DMS114 treated with DMSO at 0.1 percent for 48 hours (cell line): Measurements from ENCODE around the gene TGM2.
"Not testable (repeated sequence)": the region's sequence is repeated elsewhere in the genome, so short reads cannot be mapped to it uniquely, and the experiment has no call there.

Source experiments
- DNase-seq: peaks from one replicate; lab custom pipeline; 2025; ENCODE audit not compliant: unreplicated experiment; lab: John Stamatoyannopoulos, UW

Gene TGM2

GRCh38 chr20:38117205-38117604 is 47.9 kb downstream of the TGM2 start:
- DNase-seq = no peak

- DNase-seq = no peak
Measured at GRCh38 chr20:38116409-38117165, 48.5 kb downstream of the TGM2 start.

DNA sequence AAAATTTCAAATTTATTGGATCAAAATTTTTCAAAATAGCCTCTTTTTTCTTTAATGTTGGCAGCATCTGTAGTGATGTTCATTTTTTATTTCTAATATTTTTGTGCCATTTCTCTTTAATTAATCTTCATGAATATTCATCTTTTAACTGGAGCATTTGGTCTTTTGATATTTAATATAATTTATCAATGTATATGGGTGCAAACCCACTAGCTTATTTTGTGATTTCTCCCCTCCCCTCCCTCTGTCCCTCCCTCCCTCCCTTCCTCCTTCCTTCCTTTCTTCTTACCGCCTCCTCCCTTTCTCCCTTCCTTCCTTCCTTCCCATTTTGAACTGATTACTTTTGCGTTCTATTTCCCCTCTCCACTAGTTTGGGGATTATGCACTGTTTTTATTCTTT is 49.2 kb downstream of the TGM2 start:
- no peak for DNase-seq

GRCh38 chr20:38115205-38115604 is 49.9 kb downstream of the TGM2 start:
- DNase-seq = no peak

DNA sequence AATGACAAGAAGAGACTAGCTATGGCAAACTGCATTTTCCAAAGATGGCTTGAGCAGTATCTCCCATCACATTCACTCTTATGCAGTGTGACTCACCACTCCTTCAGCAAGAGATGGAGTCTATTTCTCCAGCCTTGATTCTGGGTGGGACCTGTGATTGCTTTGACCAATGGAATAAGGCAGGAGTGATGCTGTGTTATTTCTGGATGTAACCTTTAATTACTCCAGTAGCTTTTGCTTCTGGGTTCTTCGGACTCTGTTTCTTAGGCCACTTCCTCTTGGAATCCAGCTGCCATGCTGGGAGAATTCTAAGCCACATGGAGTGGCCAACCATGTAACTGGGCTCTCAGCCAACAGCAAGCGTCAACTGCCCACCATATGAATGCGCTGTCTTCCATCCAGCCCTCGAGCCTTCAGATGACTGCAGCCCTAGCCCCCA is 50.7 kb downstream of the TGM2 start:
- DNase-seq = no peak

DNA sequence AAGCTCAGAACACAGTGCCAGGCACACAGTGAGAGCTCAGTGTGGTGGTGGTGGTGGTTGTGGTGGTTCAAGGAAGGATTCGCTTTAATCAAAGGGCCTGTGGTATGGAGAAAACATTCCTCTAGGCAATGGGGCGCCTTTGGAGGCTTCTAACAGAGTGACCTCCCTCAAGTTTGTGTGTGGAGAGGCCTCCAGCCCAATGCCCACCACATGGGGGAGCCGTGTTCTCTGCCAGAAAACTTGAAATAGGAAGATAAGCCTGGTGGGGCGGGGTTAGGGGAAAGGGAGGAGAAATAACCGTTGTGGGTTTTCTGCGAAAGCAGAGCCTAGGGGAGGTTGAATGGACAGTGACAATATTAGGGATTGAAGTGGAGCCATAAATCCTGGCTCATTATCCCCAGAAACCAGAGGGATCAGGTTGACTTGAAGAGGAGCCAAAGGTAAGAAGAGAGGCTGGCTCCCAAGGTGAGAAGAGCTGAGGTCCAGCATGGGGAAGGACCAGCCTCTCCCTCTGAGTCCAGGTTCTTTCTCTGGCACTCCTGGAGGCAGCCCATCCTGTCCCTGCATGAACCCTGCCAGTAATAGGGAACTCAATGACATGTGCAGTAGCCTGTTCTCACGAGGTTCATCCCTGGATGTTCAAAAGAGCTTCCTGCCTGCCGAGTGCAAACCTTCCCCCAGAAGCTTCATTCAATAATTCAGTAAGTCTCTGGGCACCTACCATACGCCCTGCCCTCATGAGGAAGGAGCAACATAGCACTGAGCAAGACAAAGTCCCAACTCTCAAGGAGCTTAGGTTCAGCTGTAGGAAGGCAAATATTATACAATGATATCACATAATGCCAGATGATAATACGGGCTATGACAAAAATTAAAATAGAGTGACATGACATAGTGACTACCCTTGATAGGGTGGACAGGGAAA is 51.4 kb downstream of the TGM2 start:
- DNase-seq = no peak

GRCh38 chr20:38112930-38113294 is 52.2 kb downstream of the TGM2 start:
- DNase-seq = no peak

DNA sequence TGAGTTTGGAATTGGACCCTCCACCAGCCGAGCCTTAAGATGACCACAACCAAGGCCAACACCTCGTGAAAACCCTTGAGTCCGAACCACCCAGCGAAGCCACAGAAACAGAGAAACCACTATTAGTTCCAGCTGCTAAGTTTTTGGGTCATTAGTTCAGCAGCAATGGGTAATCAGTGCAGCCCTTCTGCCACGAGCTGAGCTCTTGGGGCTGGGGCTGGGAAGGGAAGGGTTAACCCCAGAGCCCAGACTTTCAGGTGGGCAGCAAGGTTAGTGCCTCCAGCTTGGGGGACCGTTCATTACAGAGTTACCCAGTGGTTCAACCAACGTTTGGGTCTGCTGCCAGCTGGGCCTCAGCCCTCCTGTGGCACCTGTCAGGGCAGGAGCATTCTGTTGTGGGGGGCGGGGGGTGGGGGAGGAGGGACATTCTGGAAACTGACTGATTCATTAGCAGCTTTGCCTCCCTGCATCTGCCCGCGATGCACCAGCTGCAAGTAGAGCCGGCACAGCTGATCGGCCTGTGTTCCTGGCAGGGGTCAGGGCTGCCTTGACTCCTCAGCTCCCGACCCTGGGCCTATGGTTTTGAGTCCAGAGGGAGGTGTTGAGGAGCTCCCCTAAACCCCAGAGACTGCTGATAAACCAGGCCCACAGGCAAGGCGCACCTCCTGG is 52.7 kb downstream of the TGM2 start:
- DNase-seq = no peak

DNA sequence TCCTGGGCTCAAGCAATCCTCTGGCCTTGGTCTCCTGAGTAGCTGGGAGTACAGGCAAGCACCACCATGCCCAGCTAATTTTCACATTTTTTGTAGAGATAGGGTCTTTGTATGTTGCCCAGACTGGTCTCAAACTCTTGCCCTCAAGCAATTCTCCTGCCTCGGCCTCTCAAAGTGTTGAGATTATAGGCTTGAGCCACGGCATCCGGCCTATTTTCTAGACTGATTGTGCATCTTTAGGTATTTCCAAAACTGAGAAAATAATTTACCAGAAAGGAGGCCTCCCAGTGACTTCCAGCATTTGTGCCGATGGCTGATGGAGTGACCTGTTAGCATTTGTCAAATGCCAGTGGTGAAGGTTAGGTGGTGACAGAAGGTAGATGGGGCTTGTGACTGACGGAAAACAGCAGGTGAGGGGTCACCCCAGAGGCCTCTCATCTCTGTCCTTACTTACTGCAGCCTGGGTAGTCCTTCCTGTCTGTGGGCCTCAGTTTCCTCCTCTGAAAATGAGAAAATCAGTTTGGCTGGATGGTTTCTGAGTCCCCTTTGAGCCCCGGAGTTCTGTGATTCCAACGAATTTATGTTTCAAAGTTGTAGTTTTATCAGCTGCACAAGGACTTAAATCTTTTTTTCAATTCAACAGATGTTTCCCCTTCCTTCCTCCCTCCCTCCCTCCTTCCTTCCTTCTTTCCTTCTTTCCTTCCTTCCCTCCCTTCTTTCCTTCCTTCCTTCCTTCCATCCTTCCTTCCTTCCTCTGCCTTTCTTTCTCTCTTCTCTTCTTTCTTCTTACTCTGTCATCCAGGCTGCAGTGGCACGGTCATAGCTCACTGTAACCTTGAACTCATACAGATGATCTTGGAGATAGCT is 53.5 kb downstream of the TGM2 start:
- DNase-seq = no peak

DNA sequence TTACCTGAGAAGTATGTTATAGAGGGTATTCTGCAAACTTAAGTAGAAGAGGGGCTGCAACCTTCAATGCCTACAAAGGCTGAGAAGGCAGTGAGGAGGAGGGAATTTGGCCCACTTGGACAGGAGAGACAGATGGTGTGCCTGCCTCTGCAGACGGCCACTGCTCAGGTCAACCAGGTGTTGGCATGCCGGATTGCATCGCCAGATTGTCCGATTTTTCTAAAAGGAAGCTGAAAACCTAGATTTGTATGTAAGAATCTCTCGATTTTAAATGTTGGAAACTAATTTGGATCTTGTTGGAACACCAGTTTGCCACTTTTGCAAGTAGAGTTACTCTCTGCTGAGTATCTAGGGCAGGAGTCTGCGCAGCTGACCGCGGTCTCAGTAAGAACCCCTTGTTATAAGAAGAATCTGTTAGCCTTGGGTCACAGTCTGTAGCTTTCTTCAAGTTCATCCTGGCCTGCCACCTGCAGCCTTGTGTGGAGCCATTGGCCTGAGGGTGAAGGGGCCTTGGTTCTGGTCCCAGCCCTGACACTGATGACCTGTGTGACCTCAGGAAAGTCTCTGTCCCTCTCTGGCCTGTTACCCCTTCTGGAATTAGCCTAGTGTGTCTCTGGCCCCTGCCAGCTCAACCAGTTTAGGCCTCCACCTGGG is 54.4 kb downstream of the TGM2 start:
- no peak for DNase-seq

DNA sequence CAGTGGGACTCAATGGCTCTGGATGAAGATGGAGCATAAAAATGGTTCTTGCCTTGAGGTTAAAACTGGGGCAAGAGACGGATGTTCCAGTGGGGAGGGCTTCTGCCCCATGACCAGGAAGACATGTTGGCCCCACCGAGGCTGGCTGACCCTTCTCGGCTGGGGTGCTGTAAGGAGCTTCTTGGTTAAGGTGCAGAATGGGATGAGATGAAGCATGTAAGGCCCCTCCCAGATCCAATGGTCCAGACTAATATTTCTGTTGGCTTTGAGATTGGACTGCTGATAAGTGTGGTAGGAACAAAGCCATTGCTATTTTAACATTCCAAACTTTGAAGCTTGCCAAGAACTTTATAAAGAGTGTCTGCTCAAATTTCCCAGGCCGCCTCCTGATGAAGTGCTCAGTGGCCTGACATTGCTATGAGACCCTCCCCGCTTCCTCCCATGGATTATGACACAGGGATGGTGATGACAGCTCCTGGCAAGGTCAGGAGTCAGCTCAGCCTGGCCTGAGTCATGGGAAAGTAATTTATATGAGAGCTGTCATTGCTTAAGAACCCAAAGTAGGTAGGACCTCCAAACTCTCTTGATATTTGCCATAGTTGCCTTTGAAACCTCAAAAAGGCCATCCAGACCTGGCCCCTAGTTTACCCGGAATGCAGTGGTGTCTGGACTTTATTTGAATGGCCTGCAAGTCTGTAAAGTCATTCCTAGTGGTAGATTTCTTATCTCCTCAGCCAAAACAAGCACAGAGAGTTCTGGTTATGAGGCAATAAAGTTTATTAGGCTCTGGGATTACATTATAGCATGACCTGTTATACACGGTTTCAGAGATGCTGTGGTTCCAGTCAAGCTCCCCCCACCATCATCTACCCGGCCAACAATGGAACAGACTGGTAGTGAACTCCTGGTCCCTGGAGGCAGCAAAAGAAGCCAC is 55.2 kb downstream of the TGM2 start:
- no peak for DNase-seq

- DNase-seq = no peak
Measured at GRCh38 chr20:38108986-38109541, 56.0 kb downstream of the TGM2 start.

DNA sequence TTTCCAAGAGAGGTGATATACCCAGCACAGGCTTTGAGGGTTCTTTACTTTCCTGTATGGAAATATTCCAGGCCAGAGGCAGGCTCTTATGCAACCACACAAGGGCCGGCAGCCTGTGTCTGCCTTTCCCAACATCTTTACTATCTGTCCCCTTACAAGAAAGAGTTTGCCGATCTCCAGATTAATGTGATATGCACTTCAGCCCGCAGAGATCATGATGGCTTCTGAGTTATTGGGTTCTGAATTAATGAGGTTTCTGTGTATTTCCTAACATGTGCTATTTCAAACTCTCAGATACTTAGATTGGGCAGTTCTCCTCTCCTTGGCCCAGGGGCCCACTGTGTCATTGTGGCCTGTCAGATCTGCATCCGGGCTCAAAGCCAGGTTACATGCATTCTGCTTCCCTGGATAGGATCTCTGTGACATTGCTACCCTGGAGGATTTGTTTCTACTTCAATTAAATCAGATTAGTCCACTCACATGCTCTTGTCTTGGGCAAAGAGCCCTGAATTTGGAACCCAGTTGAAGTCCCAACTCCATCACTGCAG is 56.6 kb downstream of the TGM2 start:
- DNase-seq = no peak

DNA sequence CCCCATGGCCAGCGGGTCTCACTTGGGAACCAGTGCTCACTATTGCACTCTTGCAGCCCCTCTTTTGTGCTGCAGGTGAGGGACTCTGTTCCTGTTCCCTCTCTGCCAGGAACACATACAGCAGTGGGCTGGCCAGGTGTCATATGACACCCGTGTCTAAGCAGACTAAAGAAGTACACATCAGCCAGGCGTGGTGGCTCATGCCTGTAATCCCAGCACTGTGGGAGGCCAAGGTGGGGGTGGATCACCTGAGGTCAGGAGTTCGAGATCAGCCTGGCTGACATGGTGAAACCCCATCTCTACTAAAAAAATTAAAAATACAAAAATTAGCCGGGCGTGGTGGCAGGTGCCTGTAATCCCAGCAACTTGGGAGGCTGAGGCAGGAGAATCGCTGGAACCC is 57.2 kb downstream of the TGM2 start:
- not testable (repeated sequence) for DNase-seq

- not testable (repeated sequence) for DNase-seq
Measured at GRCh38 chr20:38107386-38107785, 57.7 kb downstream of the TGM2 start.

DNA sequence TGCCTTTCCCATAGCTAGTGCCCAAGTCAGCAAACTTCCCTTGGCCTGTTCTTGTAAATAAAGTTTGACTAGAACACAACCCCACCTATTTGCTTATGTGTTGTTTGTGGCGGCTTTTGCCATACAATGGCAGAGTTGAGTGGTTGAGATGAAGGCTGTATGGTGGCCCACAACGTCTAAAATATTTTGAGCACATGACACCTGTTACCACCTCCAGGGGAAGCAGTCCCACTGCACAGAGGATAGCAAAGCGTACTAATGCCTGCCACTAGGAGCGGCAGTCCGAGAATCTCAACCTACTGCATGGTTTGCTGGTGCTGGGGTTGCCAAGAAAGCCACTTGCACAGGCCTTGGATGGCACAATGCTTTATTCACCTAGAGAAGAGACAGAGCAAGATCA is 58.6 kb downstream of the TGM2 start:
- DNase-seq = no peak

DNA sequence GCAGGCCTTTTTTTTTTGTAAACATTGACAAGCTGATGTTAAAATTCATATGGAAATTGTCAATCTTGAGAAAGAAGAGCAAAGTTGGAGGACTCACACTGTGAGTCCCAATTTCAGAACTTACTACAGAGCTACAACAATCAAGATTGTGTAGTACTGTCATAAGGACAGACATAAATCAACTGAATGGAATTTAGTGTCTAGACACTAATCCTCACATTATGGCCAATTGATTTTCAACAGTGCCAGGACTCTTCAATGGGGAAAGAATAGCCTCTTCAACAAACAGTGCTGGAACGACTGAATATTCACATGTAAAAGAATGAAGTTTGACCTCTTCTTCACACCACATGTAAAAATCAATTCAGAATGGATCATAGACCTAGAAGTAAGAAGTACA is 60.8 kb downstream of the TGM2 start:
- DNase-seq = no peak

DNA sequence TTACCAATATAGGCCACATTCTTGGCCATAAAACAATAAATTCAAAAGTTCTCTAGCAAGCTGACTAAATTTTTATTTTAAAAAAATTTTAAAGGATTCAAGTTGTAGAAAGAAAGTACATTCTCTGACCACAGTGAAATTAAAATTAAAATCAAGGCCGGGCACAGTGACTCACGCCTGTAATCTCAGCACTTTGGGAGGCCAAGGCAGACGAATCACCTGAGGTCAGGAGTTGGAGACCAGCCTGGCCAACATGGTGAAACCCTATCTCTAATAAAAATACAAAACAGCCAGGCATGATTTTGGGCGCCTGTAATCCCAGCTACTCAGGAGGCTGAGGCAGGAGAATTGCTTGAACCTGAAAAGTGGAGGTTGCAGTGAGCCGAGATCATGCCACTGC is 62.9 kb downstream of the TGM2 start:
- DNase-seq = not testable (repeated sequence)

DNA sequence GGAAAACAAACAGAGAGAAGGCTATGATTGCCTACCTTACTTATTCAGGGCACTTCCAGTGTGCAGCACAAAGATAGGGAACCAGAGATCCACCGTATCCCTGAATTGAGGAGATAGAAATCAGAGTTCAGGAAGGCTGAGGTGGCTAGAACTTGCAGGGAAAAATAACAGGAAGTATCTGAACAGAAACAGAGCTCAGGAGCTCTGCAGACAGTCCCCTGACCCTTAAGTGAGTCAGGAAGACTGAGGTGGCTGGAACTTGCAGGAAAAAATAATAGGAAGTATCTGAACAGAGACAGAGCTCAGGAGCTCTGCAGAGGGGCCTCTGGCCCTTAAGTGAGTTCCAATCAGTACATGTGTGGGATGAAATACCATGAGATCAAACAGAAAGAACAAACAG is 66.1 kb downstream of the TGM2 start:
- DNase-seq = no peak
